Suprapubic skin (tissue), 3 donors: ENCODE measurements around the gene PUSL1.

ENCODE experiments used
- CTCF ChIP-seq, 2 donors: fragments of 200-600 bp in 1 of 2; fragments of 450-650 bp in 1 of 2; sonication (generic) in 1 of 2; IDR thresholded peaks; one replicate each; pipeline ENCODE4 v1.5.1; 2016 to 2019; ENCODE audit warnings: antibody characterized with exemption in 2 of 2, mild to moderate bottlenecking in 1 of 2, moderate library complexity in 1 of 2
- POLR2A ChIP-seq, 2 donors: fragments of 450-650 bp; IDR thresholded peaks; one replicate each; pipeline ENCODE4 v1.6.1; 2017; ENCODE audit warnings: antibody characterized with exemption in 2 of 2, mild to moderate bottlenecking in 2 of 2, moderate library complexity in 2 of 2

- TF ChIP-seq CTCF (IDR thresholded peaks at IDR 0.05) (no peak), POLR2A (IDR thresholded peaks at IDR 0.05) (no peak)
Measured at GRCh38 chr1:1314678-1315335, 6.4 kb downstream of the PUSL1 start.
